SK-N-SH (cell line): Measurements from ENCODE around the gene PKNOX2. TPM values are rescaled to one million over a fixed set of nuclear protein-coding genes. Genes with fewer than 3 reads are reported as not detected.

Experiments
- CTCF ChIA-PET: fragments of 300-600, 350-600 bp; formaldehyde crosslinking; extraction: SDS; loops from one replicate; lab custom pipeline; 2021; lab: Yijun Ruan, JAX
- POLR2A ChIA-PET: fragments of 350-600 bp; sonication (Branson Sonifier 250); formaldehyde crosslinking; extraction: SDS; loops from one replicate; lab custom pipeline; 2020; ENCODE audit warnings: antibody characterized with exemption, inconsistent platforms; lab: Yijun Ruan, JAX
- DNase-seq: peaks from one replicate; pipeline ENCODE4 v3.0.0; 2012
- H2AFZ ChIP-seq: fragments of 200-600 bp; sonication (generic); 2 replicates; pipeline ENCODE4 v1.8.1; 2016; ENCODE audit warnings: antibody characterized with exemption, mild to moderate bottlenecking, low read depth
- H3F3A ChIP-seq: fragments of 200-600 bp; sonication (generic); replicated peaks from 2 replicates; pipeline ENCODE3; 2016; ENCODE audit warnings: antibody characterized with exemption, mild to moderate bottlenecking; ENCODE audit not compliant: insufficient read depth
- H3K27ac ChIP-seq, 2 experiments: fragments of 200-500 bp in 1 of 2; fragments of 200-600 bp in 1 of 2; sonication (Bioruptor generic) in 1 of 2; sonication (generic), shearing (Covaris generic) in 1 of 2; 2 replicates each; pipeline versions ENCODE4 v1.5.1 to v1.6.1; 2014 to 2016; ENCODE audit warnings: low read depth in 2 of 2, inconsistent platforms in 1 of 2, low read length in 1 of 2, mild to moderate bottlenecking in 1 of 2, mixed read lengths in 1 of 2
- H3K27me3 ChIP-seq: fragments of 200-600 bp; sonication (generic), shearing (Covaris generic); 2 replicates; pipeline ENCODE4 v1.6.1; 2016; ENCODE audit warnings: mixed run types; ENCODE audit not compliant: insufficient read depth
- H3K36me3 ChIP-seq, 2 experiments: fragments of 200-500 bp in 1 of 2; fragments of 200-600 bp in 1 of 2; sonication (Bioruptor generic) in 1 of 2; sonication (generic) in 1 of 2; replicated peaks in 1 of 2; 2 replicates each; pipeline versions ENCODE3 to v1.5.1; 2014 to 2016; ENCODE audit warnings: low read length in 1 of 2, mild to moderate bottlenecking in 1 of 2; ENCODE audit not compliant: insufficient read depth in 2 of 2, control insufficient read depth in 1 of 2
- H3K4me1 ChIP-seq, 2 experiments: fragments of 200-500 bp in 1 of 2; fragments of 200-600 bp in 1 of 2; sonication (Bioruptor generic) in 1 of 2; sonication (generic), shearing (Covaris generic) in 1 of 2; 2 replicates each; pipeline versions ENCODE4 v1.5.1 to v1.6.1; 2014 to 2016; ENCODE audit warnings: low read depth in 1 of 2, low read length in 1 of 2, mixed run types in 1 of 2; ENCODE audit not compliant: insufficient read depth in 2 of 2, control insufficient read depth in 1 of 2
- H3K4me2 ChIP-seq: fragments of 200-600 bp; sonication (generic), shearing (Covaris generic); 2 replicates; pipeline ENCODE4 v1.6.1; 2017; ENCODE audit warnings: mixed run types
- H3K4me3 ChIP-seq, 2 experiments: fragments of 200-500 bp in 1 of 2; fragments of 200-600 bp in 1 of 2; sonication (Bioruptor generic) in 1 of 2; sonication (generic), shearing (Covaris generic) in 1 of 2; 2 replicates each; pipeline versions ENCODE4 v1.5.1 to v1.8.1; 2014 to 2016; ENCODE audit warnings: low read depth in 2 of 2, inconsistent platforms in 1 of 2, low read length in 1 of 2, mild to moderate bottlenecking in 1 of 2, mixed read lengths in 1 of 2, moderate library complexity in 1 of 2
- H3K79me2 ChIP-seq: fragments of 200-600 bp; sonication (generic); 2 replicates; pipeline ENCODE4 v1.8.1; 2017; ENCODE audit warnings: mild to moderate bottlenecking; ENCODE audit not compliant: insufficient read depth
- H3K9ac ChIP-seq: fragments of 200-600 bp; sonication (generic); 2 replicates; pipeline ENCODE4 v1.6.1; 2017; ENCODE audit warnings: mixed run types
- H3K9me2 ChIP-seq: fragments of 200-600 bp; sonication (generic); 2 replicates; pipeline ENCODE4 v1.6.1; 2017; ENCODE audit warnings: mixed run types
- H3K9me3 ChIP-seq: fragments of 200-600 bp; sonication (generic); 2 replicates; pipeline ENCODE4 v1.6.1; 2017; ENCODE audit warnings: mixed run types, mild to moderate bottlenecking, moderate library complexity
- H4K20me1 ChIP-seq: fragments of 200-600 bp; sonication (generic); 2 replicates; pipeline ENCODE4 v1.6.1; 2017; ENCODE audit warnings: mild to moderate bottlenecking, mixed run types; ENCODE audit not compliant: insufficient read depth
- CHD2 ChIP-seq: fragments of 150-350 bp; IDR thresholded peaks from 2 replicates; pipeline ENCODE4 v1.6.1; 2018; ENCODE audit warnings: low read length; ENCODE audit not compliant: partially characterized antibody
- FOXM1 ChIP-seq: IDR thresholded peaks from 2 replicates; pipeline ENCODE4 v1.4.0; 2012; ENCODE audit warnings: low read depth, mild to moderate bottlenecking
- GATA2 ChIP-seq: sonication (generic); formaldehyde crosslinking; IDR thresholded peaks from 2 replicates; pipeline ENCODE4 v1.5.0; 2020; ENCODE audit warnings: mild to moderate bottlenecking, missing genetic modification reagents
- JUND ChIP-seq: IDR thresholded peaks from 2 replicates; pipeline ENCODE4 v1.4.0; 2012
- MEF2A ChIP-seq: IDR thresholded peaks from 2 replicates; pipeline ENCODE4 v1.4.0; 2012; ENCODE audit warnings: low read depth, borderline replicate concordance
- NFIC ChIP-seq: IDR thresholded peaks from 2 replicates; pipeline ENCODE4 v1.4.0; 2012; ENCODE audit warnings: borderline replicate concordance
- PBX3 ChIP-seq: IDR thresholded peaks from 2 replicates; pipeline ENCODE4; 2012
- RAD21 ChIP-seq: IDR thresholded peaks from 2 replicates; pipeline ENCODE4 v1.6.1; 2012; ENCODE audit warnings: mild to moderate bottlenecking, low read length
- RCOR1 ChIP-seq: fragments of 150-350 bp; IDR thresholded peaks from 2 replicates; pipeline ENCODE4 v1.6.1; 2017; ENCODE audit warnings: antibody characterized with exemption, low read length
- RFX5 ChIP-seq: IDR thresholded peaks from 2 replicates; pipeline ENCODE4 v1.6.1; 2012; ENCODE audit warnings: mild to moderate bottlenecking, improper control_type of control experiment, low read length
- TAF1 ChIP-seq: IDR thresholded peaks from 2 replicates; pipeline ENCODE4 v1.6.1; 2012; ENCODE audit warnings: low read depth, mild to moderate bottlenecking, low read length, moderate library complexity, borderline replicate concordance
- USF2 ChIP-seq: fragments of 150-350 bp; IDR thresholded peaks from 2 replicates; pipeline ENCODE4 v1.6.1; 2017; ENCODE audit warnings: antibody characterized with exemption, low read length, low read depth, borderline replicate concordance
- WGBS: methylation state at CpG from one replicate; pipeline ENCODE4 v1.1.6; 2017; ENCODE audit warnings: low lambda C conversion rate; 5-methylcytosine and 5-hydroxymethylcytosine counted together
- polyA plus RNA-seq, 3 experiments: library from polyadenylated mRNA; depleted of rRNA; stranded (reverse); fragments of >200 nt; gene quantifications; 2 replicates each; pipeline ENCODE4 v1.2.3, GENCODE V29; 2012

Gene PKNOX2
- polyA plus RNA-seq, 1 of the 3 experiments (the other 2 are of a cell fraction): 0.02 TPM

- no peaks in the 10 kb centered on the region for H3K36me3 ChIP-seq
- H3K4me1 ChIP-seq: no peaks in the 10 kb centered on the region; a peak in 1 of 4 replicates
- TF ChIP-seq CHD2 (no peak), TAF1 (no peak), NFIC (no peak), GATA2 (no peak), RCOR1 (no peak), RAD21 (no peak), RFX5 (no peak), FOXM1 (no peak), JUND (no peak), USF2 (no peak), PBX3 (no peak), MEF2A (no peak)
- TF ChIP-seq, all 33 proteins: peak for 0
- no peak for DNase-seq
- no peak overlapping the region for H3K27ac ChIP-seq
- WGBS: 45% methylated on average over 26 of the region's 26 CpGs
- no peak overlapping the region for H3K4me2 ChIP-seq
- H3K79me2 ChIP-seq: no peaks in the 10 kb centered on the region
- no peaks in the 10 kb centered on the region for H3F3A ChIP-seq
- H2AFZ ChIP-seq: no peak overlapping the region
- H3K27me3 ChIP-seq: no peaks in the 10 kb centered on the region
- H3K9me3 ChIP-seq: no peaks in the 10 kb centered on the region
- no peak overlapping the region for H3K9ac ChIP-seq
- no peak overlapping the region for H3K4me3 ChIP-seq
- no peaks in the 10 kb centered on the region for H3K9me2 ChIP-seq
- ChIA-PET CTCF (interaction anchor here (1.2 to 1.4 kb wide), 2 partner anchors 106 to 116 kb away, joined by 4 read pairs; no protein-coding TSS in a partner anchor), POLR2A (no interaction called here)
- H4K20me1 ChIP-seq: no peaks in the 10 kb centered on the region
These were observed 75.3 kb downstream of the PKNOX2 start for GRCh38 chr11:125239585-125240560.

GRCh38 chr11:125241104-125241503, 76.6 kb downstream of the PKNOX2 start:
- H3K79me2 ChIP-seq: no peaks in the 10 kb centered on the region
- H3K27ac ChIP-seq: no peak overlapping the region
- H4K20me1 ChIP-seq: no peaks in the 10 kb centered on the region
- H3K9ac ChIP-seq: no peak overlapping the region
- H2AFZ ChIP-seq: no peak overlapping the region
- no peaks in the 10 kb centered on the region for H3K9me3 ChIP-seq
- H3K4me3 ChIP-seq: no peak overlapping the region
- H3K4me2 ChIP-seq: no peak overlapping the region
- 42% methylated on average over 5 of the region's 5 CpGs for whole genome bisulfite sequencing
- DNase-seq: no peak
- no peaks in the 10 kb centered on the region for H3K4me1 ChIP-seq
- TF ChIP-seq PBX3: no peak
- H3K27me3 ChIP-seq: no peaks in the 10 kb centered on the region
- no peaks in the 10 kb centered on the region for H3F3A ChIP-seq
- H3K9me2 ChIP-seq: no peaks in the 10 kb centered on the region
- H3K36me3 ChIP-seq: no peaks in the 10 kb centered on the region
- POLR2A ChIA-PET: no interaction called here
- CTCF ChIA-PET: interaction anchor here (1.2 kb wide), 1 partner anchor 105 kb away, joined by 4 read pairs; no protein-coding TSS in a partner anchor
